GM12878 (cell line): ENCODE data around the gene NOS1. TPM values are rescaled to one million over a fixed set of nuclear protein-coding genes. Genes with fewer than 3 reads are reported as not detected.

Experiments
- ATAC-seq: fragments of 200-7000 bp; cut with Tn5 transposase; 3 replicates; pipeline ENCODE4 v1.9.1; 2020; ENCODE audit warnings: mild to moderate bottlenecking, moderate library complexity
- BruUV-seq: library from RNA; stranded (reverse); fragments of 400-500 nt; replicated peaks from 2 replicates; lab custom pipeline; 2021; lab: Mats Ljungman, UMichigan
- CTCF ChIA-PET: fragments of 300-600 bp; sonication (Branson Sonifier 250); formaldehyde crosslinking; extraction: SDS; loops from one replicate; lab custom pipeline; 2021; ENCODE audit warnings: inconsistent platforms; lab: Yijun Ruan, JAX
- POLR2A ChIA-PET: fragments of 350-600 bp; formaldehyde crosslinking; extraction: SDS; loops from one replicate; lab custom pipeline; 2021; ENCODE audit warnings: inconsistent platforms; lab: Charles Lee
- RAD21 ChIA-PET: fragments of 300-600 bp; sonication (Branson Sonifier 250); formaldehyde crosslinking; loops from one replicate; lab custom pipeline; 2023; ENCODE audit warnings: antibody characterized with exemption; ENCODE audit not compliant: unreplicated experiment; lab: Charles Lee
- SMC1A ChIA-PET: fragments of 300-600 bp; sonication (Branson Sonifier 250); formaldehyde crosslinking; loops from one replicate; lab custom pipeline; 2023; ENCODE audit not compliant: unreplicated experiment, uncharacterized antibody; lab: Charles Lee
- DNase-seq: peaks from one replicate; pipeline ENCODE4 v3.0.0-alpha.2; 2011; ENCODE audit warnings: low read depth, low spot score
- FAIRE-seq: peaks from 3 replicates; lab custom pipeline; 2011; peaks lifted over from hg19 to GRCh38; lab: Jason Lieb, UNC
- H2AFZ ChIP-seq: 2 replicates; pipeline ENCODE4 v1.6.0; 2011; ENCODE audit warnings: low read depth, low read length, control low read depth; ENCODE audit not compliant: control insufficient read depth
- H3K27ac ChIP-seq: 2 replicates; pipeline ENCODE4 v1.5.1; 2011; ENCODE audit warnings: control low read depth; ENCODE audit not compliant: control insufficient read depth, insufficient read depth
- H3K27me3 ChIP-seq, 2 experiments: replicated peaks in 1 of 2; 2 replicates each; pipeline versions ENCODE4 v1.6.0 to v1.6.1; 2011; ENCODE audit warnings: low read length in 1 of 2; ENCODE audit not compliant: control insufficient read depth in 2 of 2, insufficient read depth in 2 of 2
- H3K36me3 ChIP-seq, 2 experiments: 2 replicates each; pipeline ENCODE4 v1.5.1; 2011; ENCODE audit warnings: low read length in 1 of 2; ENCODE audit not compliant: control insufficient read depth in 2 of 2, insufficient read depth in 2 of 2
- H3K4me1 ChIP-seq: 2 replicates; pipeline ENCODE4 v1.6.1; 2011; ENCODE audit warnings: mild to moderate bottlenecking, low read length, moderate library complexity, mixed read lengths; ENCODE audit not compliant: control insufficient read depth, insufficient read depth
- H3K4me2 ChIP-seq: 2 replicates; pipeline ENCODE4 v1.6.0; 2011; ENCODE audit warnings: control low read depth; ENCODE audit not compliant: control insufficient read depth, insufficient read depth
- H3K4me3 ChIP-seq: fragments of 200-600 bp; sonication (generic); 2 replicates; pipeline ENCODE4 v1.5.1; 2016
- H3K79me2 ChIP-seq: 2 replicates; pipeline ENCODE4 v1.6.0; 2011; ENCODE audit warnings: low read length; ENCODE audit not compliant: control insufficient read depth, insufficient read depth
- H3K9ac ChIP-seq: 2 replicates; pipeline ENCODE4 v1.8.0; 2011; ENCODE audit warnings: low read length, control low read depth, mixed read lengths; ENCODE audit not compliant: control insufficient read depth, insufficient read depth
- H3K9me3 ChIP-seq: replicated peaks from 3 replicates; pipeline ENCODE4 v1.5.1; 2011; ENCODE audit warnings: mild to moderate bottlenecking, low read length; ENCODE audit not compliant: control insufficient read depth, insufficient read depth
- H4K20me1 ChIP-seq: 2 replicates; pipeline ENCODE4 v1.6.0; 2011; ENCODE audit not compliant: control insufficient read depth, insufficient read depth
- BACH1 ChIP-seq: fragments of 450-650 bp; IDR thresholded peaks from 2 replicates; pipeline ENCODE4 v1.6.1; 2017; ENCODE audit warnings: mild to moderate bottlenecking, borderline replicate concordance
- BHLHE40 ChIP-seq, 2 experiments: fragments of 450-650 bp in 1 of 2; IDR thresholded peaks; 2 replicates each; pipeline ENCODE4 v1.6.1; 2011 to 2017; ENCODE audit warnings: low read depth in 2 of 2, borderline replicate concordance in 1 of 2, improper control_type of control experiment in 1 of 2, low read length in 1 of 2, mild to moderate bottlenecking in 1 of 2
- GATAD2B ChIP-seq: fragments of 450-650 bp; conservative IDR thresholded peaks from 2 replicates; pipeline ENCODE4 v1.6.1; 2017; ENCODE audit warnings: low read depth, mild to moderate bottlenecking, moderate library complexity
- NR2F1 ChIP-seq: fragments of 450-650 bp; conservative IDR thresholded peaks from 2 replicates; pipeline ENCODE4 v1.6.1; 2017; ENCODE audit warnings: mild to moderate bottlenecking
- WGBS: methylation state at CpG from one replicate; pipeline ENCODE4 v1.1.6; 2016; ENCODE audit warnings: low lambda C conversion rate; ENCODE audit not compliant: insufficient replicate concordance, insufficient coverage; ENCODE audit errors: missing lambda C conversion rate; 5-methylcytosine and 5-hydroxymethylcytosine counted together
- in situ Hi-C: fragments of 300-500 bp; cut with MboI; formaldehyde crosslinking; loops from 9 replicates; pipeline ENCODE4 v1.14.3; 2018; ENCODE audit warnings: mixed read lengths
- intact Hi-C: fragments of 100-400 bp; cut with micrococcal nuclease; formaldehyde crosslinking; loops from one replicate; pipeline ENCODE4 v1.14.2; 2022; ENCODE audit not compliant: unreplicated experiment
- polyA plus RNA-seq, 11 experiments: library from polyadenylated mRNA; depleted of rRNA in 4 of 11; unstranded in 6 of 11; stranded (reverse) in 5 of 11; fragments of >200 nt; fragmentation: Nextera tagmentation in 4 of 11; fragmentation: Illumina TruSeq in 1 of 11; extraction: Ambion mirVana in 4 of 11; extraction: Trizol in 1 of 11; gene quantifications; 1 replicate in 1 of 11; 2 replicates in 10 of 11; pipeline versions ENCODE4 v1.2.1 to v1.2.3, GENCODE V29; 2011 to 2016; ENCODE audit warnings: inconsistent platforms in 2 of 11, missing spikeins in 2 of 11, low read depth in 1 of 11
- total RNA-seq, 4 experiments: library from RNA; depleted of rRNA in 3 of 4; stranded (reverse); fragments of >200 nt in 3 of 4; fragmentation: Illumina TruSeq in 1 of 4; extraction: Trizol in 1 of 4; gene quantifications; 2 replicates each; pipeline versions ENCODE4 v1.2.1 to v1.2.3, GENCODE V29; 2013 to 2021
- TF ChIP-seq, protein P1 (sequence below): fragments of 450-650 bp; formaldehyde crosslinking; IDR thresholded peaks from 2 replicates; pipeline ENCODE4 v1.4.0; 2022; ENCODE audit warnings: mild to moderate bottlenecking, moderate library complexity

The NOS1 gene
- total and polyA plus RNA-seq, 10 of the 15 experiments (the other 5 are each of a cell fraction or from before 2014, with no cell fraction given) = under 0.01 to 0.04 (median 0.01) TPM; not detected in 7

DNA sequence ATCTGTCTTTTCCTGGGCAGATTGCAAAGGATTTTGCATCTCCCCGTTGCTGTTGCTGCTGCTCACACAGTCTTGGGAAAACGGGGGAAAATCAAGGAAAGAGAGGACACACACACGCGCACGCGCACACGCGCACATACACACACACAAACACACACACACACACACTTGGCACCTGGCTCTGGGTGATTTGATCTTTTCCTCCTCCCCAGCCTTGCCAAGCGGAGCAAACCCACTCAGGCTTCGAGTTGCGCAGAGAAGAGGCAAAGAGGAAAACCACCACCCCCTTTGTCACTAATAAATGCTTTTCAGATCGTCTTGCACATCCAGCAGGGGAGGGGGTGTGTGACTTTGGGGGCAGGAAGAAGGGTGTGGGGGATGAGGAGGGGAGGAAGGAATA, 965 bp upstream of the NOS1 start:
- POLR2A ChIA-PET = no interaction called here
- TF ChIP-seq BHLHE40 (IDR thresholded peaks at IDR 0.05; ENCODE audit: borderline replicate concordance in 1 of 2, low read depth in 2 of 2, low read length in 1 of 2) = no peak
- no peak for TF ChIP-seq NR2F1
- no peak for TF ChIP-seq GATAD2B
- TF ChIP-seq BACH1 = no peak
- TF ChIP-seq, protein P1, sequence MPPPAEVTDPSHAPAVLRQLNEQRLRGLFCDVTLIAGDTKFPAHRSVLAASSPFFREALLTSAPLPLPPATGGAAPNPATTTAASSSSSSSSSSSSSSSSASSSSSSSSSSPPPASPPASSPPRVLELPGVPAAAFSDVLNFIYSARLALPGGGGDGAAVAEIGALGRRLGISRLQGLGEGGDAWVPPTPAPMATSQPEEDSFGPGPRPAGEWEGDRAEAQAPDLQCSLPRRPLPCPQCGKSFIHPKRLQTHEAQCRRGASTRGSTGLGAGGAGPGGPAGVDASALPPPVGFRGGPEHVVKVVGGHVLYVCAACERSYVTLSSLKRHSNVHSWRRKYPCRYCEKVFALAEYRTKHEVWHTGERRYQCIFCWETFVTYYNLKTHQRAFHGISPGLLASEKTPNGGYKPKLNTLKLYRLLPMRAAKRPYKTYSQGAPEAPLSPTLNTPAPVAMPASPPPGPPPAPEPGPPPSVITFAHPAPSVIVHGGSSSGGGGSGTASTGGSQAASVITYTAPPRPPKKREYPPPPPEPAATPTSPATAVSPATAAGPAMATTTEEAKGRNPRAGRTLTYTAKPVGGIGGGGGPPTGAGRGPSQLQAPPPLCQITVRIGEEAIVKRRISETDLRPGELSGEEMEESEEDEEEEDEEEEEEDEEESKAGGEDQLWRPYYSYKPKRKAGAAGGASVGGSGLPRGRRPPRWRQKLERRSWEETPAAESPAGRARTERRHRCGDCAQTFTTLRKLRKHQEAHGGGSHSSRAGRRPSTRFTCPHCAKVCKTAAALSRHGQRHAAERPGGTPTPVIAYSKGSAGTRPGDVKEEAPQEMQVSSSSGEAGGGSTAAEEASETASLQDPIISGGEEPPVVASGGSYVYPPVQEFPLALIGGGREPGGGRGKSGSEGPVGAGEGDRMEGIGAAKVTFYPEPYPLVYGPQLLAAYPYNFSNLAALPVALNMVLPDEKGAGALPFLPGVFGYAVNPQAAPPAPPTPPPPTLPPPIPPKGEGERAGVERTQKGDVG (CRISPR knock-in tag) = no peak
- no peak overlapping the region for H3K9ac ChIP-seq
- BruUV-seq = no TSS peak
- H3K27me3 ChIP-seq = peaks cover 3 to 5% of the 10 kb centered on the region in 2 experiments
- no peak overlapping the region for H3K27ac ChIP-seq
- H3K4me2 ChIP-seq = no peak overlapping the region
- ATAC-seq (no peak), FAIRE-seq (no peak), DNase-seq (no peak)
- no peak overlapping the region for H3K4me3 ChIP-seq
- CTCF ChIA-PET = interaction anchor here (1.0 kb wide), 1 partner anchor 225 kb away, joined by 3 read pairs; no protein-coding TSS in a partner anchor
- H3K9me3 ChIP-seq = no peaks in the 10 kb centered on the region
- H2AFZ ChIP-seq = no peak overlapping the region
- no peaks in the 10 kb centered on the region for H4K20me1 ChIP-seq
- 54% methylated on average over 11 of the region's 12 CpGs for WGBS
- H3K79me2 ChIP-seq = no peaks in the 10 kb centered on the region
- no peaks in the 10 kb centered on the region for H3K36me3 ChIP-seq
- H3K4me1 ChIP-seq = no peaks in the 10 kb centered on the region
- SMC1A ChIA-PET = no interaction called here
- RAD21 ChIA-PET = no interaction called here
- in situ Hi-C loops (no loop called here), intact Hi-C loops (loop anchor here (10.0 kb wide), 1 partner anchor 148 kb away; no protein-coding TSS in a partner anchor)
